ENCODE measurements around the gene GATA6. TPM values are rescaled to one million over a fixed set of nuclear protein-coding genes. Genes with fewer than 3 reads are reported as not detected.

GATA6 gene
- total and polyA plus RNA-seq, 10 of the 15 experiments (the other 5 are each of a cell fraction or from before 2014, with no cell fraction given) = 0.04 to 0.05 TPM; not detected in 8

DNA sequence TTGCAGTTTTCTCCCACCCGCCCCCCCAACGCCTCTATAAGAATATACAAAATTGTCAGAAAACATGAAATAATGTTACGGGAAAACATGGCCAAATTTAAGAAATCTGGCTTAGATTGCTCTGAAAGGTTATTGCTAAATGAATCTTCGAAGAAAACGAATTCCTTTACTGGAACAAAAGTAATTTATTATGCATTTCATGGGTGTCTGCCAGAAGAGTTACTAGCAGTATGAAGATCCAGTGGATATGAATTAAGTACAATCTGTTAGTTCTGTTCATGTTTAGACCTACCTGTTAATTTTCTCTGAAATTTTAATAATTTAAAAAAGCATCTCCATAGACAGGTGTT lies 21.9 kb downstream of the GATA6 start:
- ATAC-seq (no peak), DNase-seq (ENCODE audit: low read depth, low spot score) (no peak), FAIRE-seq (no peak)
- in situ Hi-C loops (cut with MboI) = no loop called here
- Histone ChIP-seq H3K27me3 (replicated peaks in 1 of 2; ENCODE audit: control insufficient read depth in 2 of 2, insufficient read depth in 2 of 2, low read length in 1 of 2) (no peaks in the 10 kb centered on the region; a peak in 1 of 4 replicates), H3K36me3 (ENCODE audit: control insufficient read depth in 2 of 2, insufficient read depth in 2 of 2, low read length in 1 of 2) (no peaks in the 10 kb centered on the region), H3K9ac (ENCODE audit: control insufficient read depth, insufficient read depth, low read length) (no peak overlapping the region), H2AFZ (ENCODE audit: control insufficient read depth, low read depth, low read length) (no peak overlapping the region), H3K4me3 (no peak overlapping the region), H4K20me1 (ENCODE audit: control insufficient read depth, insufficient read depth) (no peaks in the 10 kb centered on the region), H3K79me2 (ENCODE audit: control insufficient read depth, insufficient read depth, low read length) (no peaks in the 10 kb centered on the region), H3K4me2 (ENCODE audit: control insufficient read depth, insufficient read depth) (no peak overlapping the region), H3K4me1 (ENCODE audit: control insufficient read depth, insufficient read depth, low read length) (no peaks in the 10 kb centered on the region), H3K9me3 (replicated peaks; ENCODE audit: control insufficient read depth, insufficient read depth, low read length) (no peaks in the 10 kb centered on the region), H3K27ac (ENCODE audit: control insufficient read depth, insufficient read depth) (no peak overlapping the region)
- no peak for TF ChIP-seq NBN (IDR thresholded peaks at IDR 0.05)
- TF ChIP-seq, protein P1, sequence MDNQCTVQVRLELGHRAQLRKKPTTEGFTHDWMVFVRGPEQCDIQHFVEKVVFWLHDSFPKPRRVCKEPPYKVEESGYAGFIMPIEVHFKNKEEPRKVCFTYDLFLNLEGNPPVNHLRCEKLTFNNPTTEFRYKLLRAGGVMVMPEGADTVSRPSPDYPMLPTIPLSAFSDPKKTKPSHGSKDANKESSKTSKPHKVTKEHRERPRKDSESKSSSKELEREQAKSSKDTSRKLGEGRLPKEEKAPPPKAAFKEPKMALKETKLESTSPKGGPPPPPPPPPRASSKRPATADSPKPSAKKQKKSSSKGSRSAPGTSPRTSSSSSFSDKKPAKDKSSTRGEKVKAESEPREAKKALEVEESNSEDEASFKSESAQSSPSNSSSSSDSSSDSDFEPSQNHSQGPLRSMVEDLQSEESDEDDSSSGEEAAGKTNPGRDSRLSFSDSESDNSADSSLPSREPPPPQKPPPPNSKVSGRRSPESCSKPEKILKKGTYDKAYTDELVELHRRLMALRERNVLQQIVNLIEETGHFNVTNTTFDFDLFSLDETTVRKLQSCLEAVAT (IDR thresholded peaks at IDR 0.05) = no peak
- no peak for TF ChIP-seq YY1 (IDR thresholded peaks at IDR 0.05; ENCODE audit: low read depth, low read length)
- TF ChIP-seq RUNX3 (IDR thresholded peaks at IDR 0.05; ENCODE audit: low read length) = no peak
- TF ChIP-seq TBL1XR1 (IDR thresholded peaks at IDR 0.05; ENCODE audit: low read depth, low read length) = no peak
- TF ChIP-seq TARDBP (IDR thresholded peaks at IDR 0.05; ENCODE audit: borderline replicate concordance) = no peak
- no peak for TF ChIP-seq ZNF207 (IDR thresholded peaks at IDR 0.05; ENCODE audit: borderline replicate concordance)
- no peak for TF ChIP-seq EED (IDR thresholded peaks at IDR 0.05; ENCODE audit: low read depth)
- no peak for TF ChIP-seq CBFB (IDR thresholded peaks at IDR 0.05; ENCODE audit: low read depth)
- TF ChIP-seq, protein P2, sequence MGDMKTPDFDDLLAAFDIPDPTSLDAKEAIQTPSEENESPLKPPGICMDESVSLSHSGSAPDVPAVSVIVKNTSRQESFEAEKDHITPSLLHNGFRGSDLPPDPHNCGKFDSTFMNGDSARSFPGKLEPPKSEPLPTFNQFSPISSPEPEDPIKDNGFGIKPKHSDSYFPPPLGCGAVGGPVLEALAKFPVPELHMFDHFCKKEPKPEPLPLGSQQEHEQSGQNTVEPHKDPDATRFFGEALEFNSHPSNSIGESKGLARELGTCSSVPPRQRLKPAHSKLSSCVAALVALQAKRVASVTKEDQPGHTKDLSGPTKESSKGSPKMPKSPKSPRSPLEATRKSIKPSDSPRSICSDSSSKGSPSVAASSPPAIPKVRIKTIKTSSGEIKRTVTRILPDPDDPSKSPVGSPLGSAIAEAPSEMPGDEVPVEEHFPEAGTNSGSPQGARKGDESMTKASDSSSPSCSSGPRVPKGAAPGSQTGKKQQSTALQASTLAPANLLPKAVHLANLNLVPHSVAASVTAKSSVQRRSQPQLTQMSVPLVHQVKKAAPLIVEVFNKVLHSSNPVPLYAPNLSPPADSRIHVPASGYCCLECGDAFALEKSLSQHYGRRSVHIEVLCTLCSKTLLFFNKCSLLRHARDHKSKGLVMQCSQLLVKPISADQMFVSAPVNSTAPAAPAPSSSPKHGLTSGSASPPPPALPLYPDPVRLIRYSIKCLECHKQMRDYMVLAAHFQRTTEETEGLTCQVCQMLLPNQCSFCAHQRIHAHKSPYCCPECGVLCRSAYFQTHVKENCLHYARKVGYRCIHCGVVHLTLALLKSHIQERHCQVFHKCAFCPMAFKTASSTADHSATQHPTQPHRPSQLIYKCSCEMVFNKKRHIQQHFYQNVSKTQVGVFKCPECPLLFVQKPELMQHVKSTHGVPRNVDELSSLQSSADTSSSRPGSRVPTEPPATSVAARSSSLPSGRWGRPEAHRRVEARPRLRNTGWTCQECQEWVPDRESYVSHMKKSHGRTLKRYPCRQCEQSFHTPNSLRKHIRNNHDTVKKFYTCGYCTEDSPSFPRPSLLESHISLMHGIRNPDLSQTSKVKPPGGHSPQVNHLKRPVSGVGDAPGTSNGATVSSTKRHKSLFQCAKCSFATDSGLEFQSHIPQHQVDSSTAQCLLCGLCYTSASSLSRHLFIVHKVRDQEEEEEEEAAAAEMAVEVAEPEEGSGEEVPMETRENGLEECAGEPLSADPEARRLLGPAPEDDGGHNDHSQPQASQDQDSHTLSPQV (IDR thresholded peaks at IDR 0.05) = no peak
- TF ChIP-seq ZZZ3 (IDR thresholded peaks at IDR 0.05; ENCODE audit: control insufficient read depth, insufficient read length, low read depth) = no peak
- no peak for TF ChIP-seq POU2F2 (IDR thresholded peaks at IDR 0.05; ENCODE audit: borderline replicate concordance, low read depth, low read length)
- no peak for TF ChIP-seq SUZ12 (IDR thresholded peaks at IDR 0.05; ENCODE audit: unreplicated experiment)
- no peak for TF ChIP-seq BHLHE40 (IDR thresholded peaks at IDR 0.05; ENCODE audit: borderline replicate concordance in 1 of 2, low read depth in 2 of 2, low read length in 1 of 2)
- TF ChIP-seq CEBPB (IDR thresholded peaks at IDR 0.05; ENCODE audit: borderline replicate concordance in 1 of 2, low read depth in 2 of 2, low read length in 2 of 2) = no peak
- no peak for TF ChIP-seq EZH2 (IDR thresholded peaks at IDR 0.05; ENCODE audit: borderline replicate concordance, control insufficient read depth, low read depth, low read length)
- TF ChIP-seq KLF5 (IDR thresholded peaks at IDR 0.05; ENCODE audit: partially characterized antibody) = no peak
- no peak for TF ChIP-seq SP1 (IDR thresholded peaks at IDR 0.05; ENCODE audit: low read depth, low read length)
- TF ChIP-seq GATAD2B (conservative IDR thresholded peaks at IDR 0.05; ENCODE audit: low read depth) = no peak
- 23% methylated on average over 3 of the region's 5 CpGs for WGBS (ENCODE audit: insufficient coverage, insufficient replicate concordance, low lambda C conversion rate, missing lambda C conversion rate)
- no TSS peak for BruUV-seq (replicated peaks)
- ChIA-PET POLR2A (no interaction called here), CTCF (no interaction called here), SMC1A (ENCODE audit: uncharacterized antibody, unreplicated experiment) (no interaction called here), RAD21 (ENCODE audit: unreplicated experiment) (no interaction called here)
- intact Hi-C loops (cut with micrococcal nuclease; ENCODE audit: unreplicated experiment) = no loop called here

Measured in GM12878 (cell line).